ENCODE measurements around the gene BSND.

DNA sequence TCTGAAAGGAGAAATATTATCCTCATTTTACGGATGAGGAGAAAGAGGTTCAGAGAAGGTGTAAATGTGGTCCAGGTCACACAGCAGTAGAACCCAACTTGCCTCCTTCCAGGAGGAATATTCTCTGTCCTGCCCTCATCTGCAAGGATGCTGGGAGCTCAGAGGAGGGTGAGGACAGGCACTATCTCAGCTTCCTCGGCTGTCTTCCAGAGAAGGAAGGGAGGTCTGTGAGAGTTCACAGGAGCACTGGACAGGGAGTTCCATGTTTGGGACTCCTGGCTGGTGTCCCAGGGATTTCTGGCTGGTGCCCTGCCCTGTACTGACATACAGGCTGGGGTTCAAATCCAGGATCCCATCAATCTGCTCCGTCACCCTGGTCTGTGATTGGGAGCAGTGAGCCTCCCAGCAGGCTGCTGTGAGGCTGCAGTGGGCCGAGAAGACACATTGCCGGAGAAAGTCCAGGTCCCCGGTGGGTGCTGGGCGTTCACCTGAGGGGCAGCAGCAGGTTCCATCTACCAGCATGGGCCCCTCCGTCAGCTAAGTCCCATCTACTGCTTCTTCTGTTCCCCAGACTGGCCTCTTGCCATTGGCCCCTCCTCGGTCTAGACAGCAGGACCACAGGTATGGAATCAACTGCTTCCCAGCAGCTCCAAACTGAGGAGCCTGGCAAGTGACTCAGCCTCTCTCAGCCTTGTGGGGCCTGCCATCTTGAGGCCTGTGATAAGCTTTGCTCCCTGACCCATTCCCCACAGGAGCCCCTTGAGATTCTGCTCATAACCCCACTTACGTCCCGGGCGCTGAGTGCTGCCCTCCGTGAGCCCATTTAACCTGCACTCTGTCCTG is 8.5 kb upstream of the BSND start:
- TF ChIP-seq EZH2 (IDR thresholded peaks at IDR 0.05; ENCODE audit: low read length, unreplicated experiment) (no peak), CTCF (conservative IDR thresholded peaks at IDR 0.05; ENCODE audit: low read depth, low read length) (no peak)

Data from PC-3 (cell line).